GM18951 (cell line): ENCODE results near the gene USP21.

Experiments used
- POLR2A ChIP-seq: IDR thresholded peaks from 4 replicates; pipeline ENCODE4 v1.6.1; 2011; ENCODE audit warnings: mild to moderate bottlenecking; ENCODE audit not compliant: insufficient read length, insufficient read depth; ENCODE audit errors: extremely low read depth
- in situ Hi-C: fragments of 300-500 bp; cut with MboI; formaldehyde crosslinking; loops from one replicate; pipeline ENCODE4 v1.12.0; 2022; ENCODE audit warnings: low sequenced_read_pairs, mixed read lengths, inconsistent platforms; ENCODE audit not compliant: unreplicated experiment

The USP21 gene

DNA sequence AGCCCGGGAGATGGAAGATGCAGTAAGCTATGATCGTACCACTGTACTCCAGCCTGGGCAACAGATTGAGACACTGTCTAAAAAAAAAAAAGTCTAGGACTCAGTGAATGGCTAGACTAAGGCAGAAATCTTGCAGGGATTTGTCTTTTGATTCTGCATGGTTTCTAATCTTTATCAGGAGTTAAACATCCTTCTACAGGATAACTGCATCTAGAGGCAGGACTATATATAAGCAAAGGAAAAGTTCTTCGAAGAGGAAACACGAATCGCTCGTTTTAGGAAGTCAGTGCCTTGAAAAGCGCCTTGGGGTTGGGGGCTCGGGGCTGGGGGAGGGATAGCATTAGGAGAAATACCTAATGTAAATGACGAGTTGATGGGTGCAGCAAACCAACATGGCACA, 6.1 kb upstream of the USP21 start:
- in situ Hi-C loops, result no loop called here

DNA sequence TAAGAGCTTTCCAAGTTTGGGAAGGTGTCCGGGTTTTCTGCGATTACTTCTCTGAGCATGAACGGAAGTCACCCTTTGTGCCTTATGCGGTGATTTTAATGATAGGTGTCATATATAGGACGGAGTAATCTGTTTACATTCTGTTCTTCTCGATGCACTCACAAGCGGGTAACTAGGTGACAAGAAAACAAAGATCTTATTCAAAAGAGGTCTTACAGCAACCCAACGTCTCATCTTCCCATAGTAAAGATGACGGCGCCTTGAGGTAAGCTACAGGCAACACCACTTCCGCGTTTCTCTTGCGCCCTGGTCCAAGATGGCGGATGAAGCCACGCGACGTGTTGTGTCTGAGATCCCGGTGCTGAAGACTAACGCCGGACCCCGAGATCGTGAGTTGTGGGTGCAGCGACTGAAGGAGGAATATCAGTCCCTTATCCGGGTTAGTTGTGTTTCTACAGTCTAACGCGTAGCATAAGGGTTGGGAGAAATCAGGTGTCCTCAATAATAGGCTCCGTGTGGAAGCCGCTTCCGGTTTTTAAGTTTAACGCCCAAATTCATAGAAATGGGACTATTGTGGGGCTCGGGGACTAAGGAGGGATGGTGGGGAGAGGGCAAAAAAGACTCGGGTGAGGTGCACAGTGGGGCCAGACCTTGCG, 5.5 kb upstream of the USP21 start, which contains the start of gene UFC1:
Gene UFC1 (plus strand): TSS at position 297 of the 656 bp plus-strand sequence. CDS start 20 bp downstream, at position 317.
- in situ Hi-C loops, result no loop called here
- TF ChIP-seq POLR2A, result peak; percentile 79

More for the DNA sequence above, 6.1 kb upstream of the USP21 start:
- TF ChIP-seq POLR2A, result no peak

- in situ Hi-C loops, result no loop called here
- TF ChIP-seq POLR2A, result no peak
Observed at GRCh38 chr1:161157867-161158266, 1.4 kb upstream of the USP21 start.

GRCh38 chr1:161158316-161159010, 837 bp upstream of the USP21 start:
- no peak for TF ChIP-seq POLR2A
- in situ Hi-C loops, result no loop called here

- in situ Hi-C loops, result no loop called here
Observed at GRCh38 chr1:161159913-161160243, 578 bp downstream of the USP21 start.

GRCh38 chr1:161160671-161161145, 1.4 kb downstream of the USP21 start:
- TF ChIP-seq POLR2A, result no peak
- in situ Hi-C loops, result no loop called here

More at GRCh38 chr1:161159913-161160243, 578 bp downstream of the USP21 start:
- no peak for TF ChIP-seq POLR2A

GRCh38 chr1:161161652-161162051, 2.4 kb downstream of the USP21 start:
- TF ChIP-seq POLR2A, result no peak
- in situ Hi-C loops, result no loop called here

GRCh38 chr1:161162052-161162451, 2.8 kb downstream of the USP21 start:
- in situ Hi-C loops, result no loop called here
- no peak for TF ChIP-seq POLR2A

GRCh38 chr1:161162806-161163205, 3.5 kb downstream of the USP21 start:
- no peak for TF ChIP-seq POLR2A
- in situ Hi-C loops, result no loop called here

DNA sequence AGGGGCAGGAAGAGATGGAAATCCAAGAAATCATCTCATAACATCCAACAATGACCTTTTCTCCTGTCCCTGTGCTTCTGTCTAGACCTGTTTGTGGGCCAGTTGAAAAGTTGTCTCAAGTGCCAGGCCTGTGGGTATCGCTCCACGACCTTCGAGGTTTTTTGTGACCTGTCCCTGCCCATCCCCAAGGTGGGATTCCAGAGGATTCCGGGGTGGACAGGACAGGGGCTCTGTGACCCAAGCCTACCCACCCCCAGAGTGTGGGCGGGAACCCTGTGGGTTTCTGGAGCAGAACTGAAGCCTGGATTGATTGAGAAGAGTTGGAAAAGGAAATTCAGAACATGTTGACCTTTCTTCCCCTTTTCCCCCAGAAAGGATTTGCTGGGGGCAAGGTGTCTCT, 4.5 kb downstream of the USP21 start:
- no peak for TF ChIP-seq POLR2A
- in situ Hi-C loops, result no loop called here

GRCh38 chr1:161164901-161165610, 5.8 kb downstream of the USP21 start:
- in situ Hi-C loops, result no loop called here
- TF ChIP-seq POLR2A, result no peak

GRCh38 chr1:161165742-161166668, 6.7 kb downstream of the USP21 start, which contains the start of gene PPOX:
Gene PPOX (plus strand): TSS chr1:161166426. CDS start chr1:161166848, 422 bp downstream.
- TF ChIP-seq POLR2A, result peak; percentile 85
- in situ Hi-C loops, result no loop called here
